ENCODE data around the gene NFKBIL1. TPM values are rescaled to one million over a fixed set of nuclear protein-coding genes. Genes with fewer than 3 reads are reported as not detected.

Gene NFKBIL1
- total and polyA plus RNA-seq, 2 of the 4 experiments (the other 2 are of a cell fraction) = 7.8 to 10.8 TPM

DNA sequence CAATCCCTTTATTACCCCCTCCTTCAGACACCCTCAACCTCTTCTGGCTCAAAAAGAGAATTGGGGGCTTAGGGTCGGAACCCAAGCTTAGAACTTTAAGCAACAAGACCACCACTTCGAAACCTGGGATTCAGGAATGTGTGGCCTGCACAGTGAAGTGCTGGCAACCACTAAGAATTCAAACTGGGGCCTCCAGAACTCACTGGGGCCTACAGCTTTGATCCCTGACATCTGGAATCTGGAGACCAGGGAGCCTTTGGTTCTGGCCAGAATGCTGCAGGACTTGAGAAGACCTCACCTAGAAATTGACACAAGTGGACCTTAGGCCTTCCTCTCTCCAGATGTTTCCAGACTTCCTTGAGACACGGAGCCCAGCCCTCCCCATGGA, 30.2 kb downstream of the NFKBIL1 start:
- Histone ChIP-seq H4K8ac (ENCODE audit: low read depth in 2 of 2, low read length in 2 of 2) (no peak overlapping the region), H3K9me1 (ENCODE audit: insufficient read depth, low read length) (no peaks in the 10 kb centered on the region; the same call in 1 of the 2 replicates), H3K9me3 (ENCODE audit: control insufficient read depth, insufficient read depth, low read length) (no peaks in the 10 kb centered on the region), H3K14ac (replicated peaks; ENCODE audit: low read depth, low read length) (no peak overlapping the region), H3K4me1 (ENCODE audit: control insufficient read depth, insufficient read depth, low read length) (peaks cover 4% of the 10 kb centered on the region; the same call in 1 of the 2 replicates), H2AK5ac (ENCODE audit: low read depth, low read length) (no peak overlapping the region), H3K4ac (ENCODE audit: low read depth, low read length) (no peak overlapping the region), H3K27me3 (ENCODE audit: control insufficient read depth, insufficient read depth, low read length) (peaks cover 25% of the 10 kb centered on the region), H2BK5ac (ENCODE audit: low read depth, low read length, poor library complexity, severe bottlenecking) (no peak overlapping the region), H2BK20ac (ENCODE audit: low read depth, low read length) (no peak overlapping the region), H4K91ac (ENCODE audit: insufficient read depth, low read depth, low read length) (no peak overlapping the region), H3K23ac (ENCODE audit: low read depth, low read length) (no peak overlapping the region), H2AFZ (replicated peaks; ENCODE audit: low read length, poor library complexity) (no peak overlapping the region), H4K20me1 (ENCODE audit: insufficient read depth, low read length) (no peaks in the 10 kb centered on the region), H4K5ac (ENCODE audit: low read depth, low read length) (no peak overlapping the region), H3K9ac (ENCODE audit: low read depth, low read length) (no peak overlapping the region), H3K79me1 (ENCODE audit: low read depth in 1 of 2, low read length in 2 of 2) (no peaks in the 10 kb centered on the region), H2BK15ac (ENCODE audit: low read depth, low read length) (no peak overlapping the region), H3K18ac (ENCODE audit: low read depth, low read length) (no peak overlapping the region), H3K27ac (ENCODE audit: insufficient read depth, low read length) (no peak overlapping the region), H3K4me3 (ENCODE audit: insufficient read depth, low read depth, low read length) (no peak overlapping the region), H2AK9ac (replicated peaks; ENCODE audit: low read depth, low read length, poor library complexity) (no peak overlapping the region), H3K4me2 (ENCODE audit: low read depth, low read length) (no peak overlapping the region), H2BK120ac (ENCODE audit: low read depth, low read length) (no peak overlapping the region), H3K36me3 (ENCODE audit: control insufficient read depth, insufficient read depth, low read length) (no peaks in the 10 kb centered on the region), H3K56ac (ENCODE audit: extremely low read depth, insufficient read depth, low read length) (no peak overlapping the region)
- in situ Hi-C loops (cut with MboI; ENCODE audit: low sequenced_read_pairs) (no loop called here), dilution Hi-C loops (cut with HindIII; ENCODE audit: low sequenced_read_pairs, unreplicated experiment) (no loop called here), intact Hi-C loops (cut with micrococcal nuclease) (no loop called here)
- ChIA-PET CTCF (interaction anchor here (1.1 to 1.2 kb wide), 2 partner anchors 26 to 31 kb away, joined by 3 read pairs; partner anchors contain the start of gene ATP6V1G2), POLR2A (ENCODE audit: unreplicated experiment) (no interaction called here)
- DNase-seq (no peak), ATAC-seq (ENCODE audit: low read depth) (no peak)
- no CpG with 5 or more reads among the region's 3 CpGs for whole genome bisulfite sequencing, 2 experiments (ENCODE audit: extremely low coverage in 2 of 2, insufficient read length in 1 of 2)
- no TSS peak for BruUV-seq (replicated peaks)
- TF ChIP-seq MAFK (IDR thresholded peaks at IDR 0.05; ENCODE audit: low read depth, low read length) (no peak), NFE2L2 (IDR thresholded peaks at IDR 0.05; ENCODE audit: low read depth, low read length) (no peak), RCOR1 (IDR thresholded peaks at IDR 0.05; ENCODE audit: insufficient replicate concordance, low read length) (no peak), BHLHE40 (IDR thresholded peaks at IDR 0.05; ENCODE audit: low read depth, low read length) (no peak), CEBPB (IDR thresholded peaks at IDR 0.05; ENCODE audit: low read depth, low read length) (no peak), MAZ (IDR thresholded peaks at IDR 0.05; ENCODE audit: borderline replicate concordance, low read depth, low read length) (no peak), FOS (IDR thresholded peaks at IDR 0.05; ENCODE audit: low read depth, low read length) (no peak), SMC3 (IDR thresholded peaks at IDR 0.05; ENCODE audit: low read depth, low read length) (no peak), MXI1 (IDR thresholded peaks at IDR 0.05; ENCODE audit: borderline replicate concordance, low read depth, low read length) (no peak), CHD1 (IDR thresholded peaks at IDR 0.05; ENCODE audit: low read depth, low read length) (no peak), RAD21 (IDR thresholded peaks at IDR 0.05; ENCODE audit: low read length) (no peak), RFX5 (IDR thresholded peaks at IDR 0.05; ENCODE audit: low read depth, low read length) (no peak), POLR2A (IDR thresholded peaks at IDR 0.05; ENCODE audit: low read depth, low read length) (no peak)
- TF ChIP-seq, protein P1, sequence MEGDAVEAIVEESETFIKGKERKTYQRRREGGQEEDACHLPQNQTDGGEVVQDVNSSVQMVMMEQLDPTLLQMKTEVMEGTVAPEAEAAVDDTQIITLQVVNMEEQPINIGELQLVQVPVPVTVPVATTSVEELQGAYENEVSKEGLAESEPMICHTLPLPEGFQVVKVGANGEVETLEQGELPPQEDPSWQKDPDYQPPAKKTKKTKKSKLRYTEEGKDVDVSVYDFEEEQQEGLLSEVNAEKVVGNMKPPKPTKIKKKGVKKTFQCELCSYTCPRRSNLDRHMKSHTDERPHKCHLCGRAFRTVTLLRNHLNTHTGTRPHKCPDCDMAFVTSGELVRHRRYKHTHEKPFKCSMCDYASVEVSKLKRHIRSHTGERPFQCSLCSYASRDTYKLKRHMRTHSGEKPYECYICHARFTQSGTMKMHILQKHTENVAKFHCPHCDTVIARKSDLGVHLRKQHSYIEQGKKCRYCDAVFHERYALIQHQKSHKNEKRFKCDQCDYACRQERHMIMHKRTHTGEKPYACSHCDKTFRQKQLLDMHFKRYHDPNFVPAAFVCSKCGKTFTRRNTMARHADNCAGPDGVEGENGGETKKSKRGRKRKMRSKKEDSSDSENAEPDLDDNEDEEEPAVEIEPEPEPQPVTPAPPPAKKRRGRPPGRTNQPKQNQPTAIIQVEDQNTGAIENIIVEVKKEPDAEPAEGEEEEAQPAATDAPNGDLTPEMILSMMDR (conservative IDR thresholded peaks at IDR 0.05; ENCODE audit: low read depth, low read length) = no peak
- TF ChIP-seq, protein P2, sequence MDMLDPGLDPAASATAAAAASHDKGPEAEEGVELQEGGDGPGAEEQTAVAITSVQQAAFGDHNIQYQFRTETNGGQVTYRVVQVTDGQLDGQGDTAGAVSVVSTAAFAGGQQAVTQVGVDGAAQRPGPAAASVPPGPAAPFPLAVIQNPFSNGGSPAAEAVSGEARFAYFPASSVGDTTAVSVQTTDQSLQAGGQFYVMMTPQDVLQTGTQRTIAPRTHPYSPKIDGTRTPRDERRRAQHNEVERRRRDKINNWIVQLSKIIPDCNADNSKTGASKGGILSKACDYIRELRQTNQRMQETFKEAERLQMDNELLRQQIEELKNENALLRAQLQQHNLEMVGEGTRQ (IDR thresholded peaks at IDR 0.05; ENCODE audit: low read depth, low read length) = no peak

Measured in IMR-90 (cell line).